GM12874 (cell line): Measurements from ENCODE around the gene STAU1.

Source experiments
- TF ChIP-seq, protein P1 (sequence below): IDR thresholded peaks from 2 replicates; pipeline ENCODE4 v1.5.1; 2011; ENCODE audit warnings: low read depth, mild to moderate bottlenecking, control low read depth, low read length, moderate library complexity; ENCODE audit not compliant: insufficient read depth

STAU1 gene

GRCh38 chr20:49078310-49078709, 109.8 kb downstream of the STAU1 start:
- TF ChIP-seq, protein P1, sequence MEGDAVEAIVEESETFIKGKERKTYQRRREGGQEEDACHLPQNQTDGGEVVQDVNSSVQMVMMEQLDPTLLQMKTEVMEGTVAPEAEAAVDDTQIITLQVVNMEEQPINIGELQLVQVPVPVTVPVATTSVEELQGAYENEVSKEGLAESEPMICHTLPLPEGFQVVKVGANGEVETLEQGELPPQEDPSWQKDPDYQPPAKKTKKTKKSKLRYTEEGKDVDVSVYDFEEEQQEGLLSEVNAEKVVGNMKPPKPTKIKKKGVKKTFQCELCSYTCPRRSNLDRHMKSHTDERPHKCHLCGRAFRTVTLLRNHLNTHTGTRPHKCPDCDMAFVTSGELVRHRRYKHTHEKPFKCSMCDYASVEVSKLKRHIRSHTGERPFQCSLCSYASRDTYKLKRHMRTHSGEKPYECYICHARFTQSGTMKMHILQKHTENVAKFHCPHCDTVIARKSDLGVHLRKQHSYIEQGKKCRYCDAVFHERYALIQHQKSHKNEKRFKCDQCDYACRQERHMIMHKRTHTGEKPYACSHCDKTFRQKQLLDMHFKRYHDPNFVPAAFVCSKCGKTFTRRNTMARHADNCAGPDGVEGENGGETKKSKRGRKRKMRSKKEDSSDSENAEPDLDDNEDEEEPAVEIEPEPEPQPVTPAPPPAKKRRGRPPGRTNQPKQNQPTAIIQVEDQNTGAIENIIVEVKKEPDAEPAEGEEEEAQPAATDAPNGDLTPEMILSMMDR, result no peak

DNA sequence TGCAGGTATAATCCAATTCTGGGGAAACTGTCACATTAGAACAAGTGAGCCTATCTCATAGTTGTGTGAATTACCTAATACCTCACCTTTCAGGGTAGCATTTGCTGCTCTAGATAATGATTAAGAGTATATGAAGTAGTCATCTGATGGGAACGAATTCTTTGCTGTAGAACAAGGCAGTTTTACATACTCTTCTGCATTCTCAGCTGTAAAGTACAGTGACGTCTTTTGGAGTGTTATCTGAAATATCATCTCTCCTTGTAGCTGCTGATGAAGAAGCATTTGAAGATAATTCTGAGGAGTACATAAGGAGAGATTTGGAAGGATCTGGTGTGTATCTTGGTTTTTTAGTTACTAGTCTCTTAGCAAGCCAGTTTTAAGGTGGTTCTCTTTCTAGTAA, 113.6 kb downstream of the STAU1 start:
- TF ChIP-seq, protein P1, result no peak
